Measurements from ENCODE around the gene VPS8.

DNA sequence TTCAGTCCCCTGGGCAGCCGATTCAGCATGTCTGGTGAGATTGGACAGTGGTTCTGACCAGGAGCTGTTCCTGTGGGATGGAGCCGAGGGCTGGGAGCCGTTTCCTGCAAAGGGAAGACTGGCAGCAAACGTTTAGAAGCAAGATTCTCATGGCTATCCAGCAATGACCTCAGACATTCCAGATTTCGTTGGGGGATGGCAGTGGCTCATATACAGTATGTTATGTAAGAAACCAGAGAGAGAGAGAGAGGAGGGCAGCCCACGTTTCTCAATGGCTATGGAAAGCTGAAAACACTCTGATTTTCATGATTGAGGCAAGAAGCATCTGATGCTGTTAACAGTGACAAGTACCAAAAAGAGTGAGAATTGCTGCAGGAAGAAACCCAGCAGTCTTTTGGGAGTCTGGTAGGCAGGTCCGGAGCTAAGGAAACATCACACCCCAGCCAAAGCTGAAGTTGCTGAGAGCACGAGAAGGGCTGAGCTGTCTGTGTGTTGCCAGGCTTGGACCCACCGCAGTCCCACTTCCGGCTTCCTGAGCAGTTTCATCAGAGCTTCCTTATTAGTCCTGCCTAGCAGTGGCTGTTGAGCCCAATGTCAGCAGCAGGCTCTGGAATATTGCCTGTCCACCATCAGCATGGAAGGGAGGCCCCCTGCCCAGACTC lies 25.6 kb upstream of the VPS8 start:
- TF ChIP-seq CTCF (IDR thresholded peaks at IDR 0.05; ENCODE audit: low read depth, low read length, missing input control) (no peak), RAD21 (IDR thresholded peaks at IDR 0.05) (no peak), MAX (IDR thresholded peaks at IDR 0.05) (no peak), YY1 (IDR thresholded peaks at IDR 0.05) (no peak), EGR1 (IDR thresholded peaks at IDR 0.05; ENCODE audit: low read depth in 2 of 2) (no peak), TAF1 (conservative IDR thresholded peaks at IDR 0.05) (no peak), FOXA1 (IDR thresholded peaks at IDR 0.05) (no peak), JUND (IDR thresholded peaks at IDR 0.05) (no peak), ZBTB33 (IDR thresholded peaks at IDR 0.05) (no peak), HNF4G (IDR thresholded peaks at IDR 0.05) (no peak)
- TF ChIP-seq, protein P1, sequence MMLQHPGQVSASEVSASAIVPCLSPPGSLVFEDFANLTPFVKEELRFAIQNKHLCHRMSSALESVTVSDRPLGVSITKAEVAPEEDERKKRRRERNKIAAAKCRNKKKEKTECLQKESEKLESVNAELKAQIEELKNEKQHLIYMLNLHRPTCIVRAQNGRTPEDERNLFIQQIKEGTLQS (IDR thresholded peaks at IDR 0.05) = no peak

All from liver (tissue), 3 donors.